Smooth muscle cell (in vitro differentiated cells): ENCODE results near the gene EVA1A. TPM values are rescaled to one million over a fixed set of nuclear protein-coding genes. Genes with fewer than 3 reads are reported as not detected.

Experiments used
- DNase-seq: peaks from one replicate; lab custom pipeline; 2025; ENCODE audit not compliant: unreplicated experiment; lab: John Stamatoyannopoulos, UW
- H2AFZ ChIP-seq: fragments of 200-600 bp; sonication (generic); 2 replicates; pipeline ENCODE4 v1.6.0; 2016; ENCODE audit warnings: antibody characterized with exemption, low read depth, mild to moderate bottlenecking
- H3F3A ChIP-seq: fragments of 200-600 bp; sonication (generic); 2 replicates; pipeline ENCODE4 v1.6.0; 2017; ENCODE audit warnings: antibody characterized with exemption, low read depth
- H3K27ac ChIP-seq: fragments of 200-600 bp; sonication (generic); 2 replicates; pipeline ENCODE4 v1.5.1; 2016; ENCODE audit warnings: low read depth, mild to moderate bottlenecking
- H3K27me3 ChIP-seq: fragments of 200-600 bp; sonication (generic); 2 replicates; pipeline ENCODE4 v1.6.1; 2016; ENCODE audit warnings: low read depth, mild to moderate bottlenecking
- H3K36me3 ChIP-seq: fragments of 200-600 bp; sonication (generic); 2 replicates; pipeline ENCODE4 v1.5.1; 2016; ENCODE audit warnings: low read depth
- H3K4me1 ChIP-seq: fragments of 200-600 bp; sonication (generic); 2 replicates; pipeline ENCODE4 v1.5.1; 2016; ENCODE audit warnings: low read depth
- H3K4me2 ChIP-seq: fragments of 200-600 bp; sonication (generic); 2 replicates; pipeline ENCODE4 v1.6.0; 2016; ENCODE audit warnings: mild to moderate bottlenecking
- H3K4me3 ChIP-seq: fragments of 200-600 bp; sonication (generic); 2 replicates; pipeline ENCODE4 v1.5.1; 2016; ENCODE audit warnings: mild to moderate bottlenecking
- H3K79me2 ChIP-seq: fragments of 200-600 bp; sonication (generic); 2 replicates; pipeline ENCODE4 v1.6.0; 2016; ENCODE audit warnings: low read depth, mild to moderate bottlenecking
- H3K9ac ChIP-seq: fragments of 200-600 bp; sonication (generic); 2 replicates; pipeline ENCODE4 v1.6.0; 2016; ENCODE audit warnings: low read depth
- H3K9me3 ChIP-seq: fragments of 200-600 bp; sonication (generic); replicated peaks from 2 replicates; pipeline ENCODE4 v1.5.1; 2016; ENCODE audit warnings: low read depth
- H4K20me1 ChIP-seq: fragments of 200-600 bp; sonication (generic); 2 replicates; pipeline ENCODE4 v1.6.0; 2016; ENCODE audit warnings: low read depth
- WGBS: methylation state at CpG from one replicate; pipeline ENCODE4 v1.1.7; 2016; ENCODE audit warnings: low lambda C conversion rate; 5-methylcytosine and 5-hydroxymethylcytosine counted together
- polyA plus RNA-seq: library from polyadenylated mRNA; unstranded; fragments of >200 nt; fragmentation: Nextera tagmentation; extraction: Ambion mirVana; gene quantifications from 2 replicates; pipeline ENCODE4 v1.2.1, GENCODE V29; 2016
- total RNA-seq: library from RNA; depleted of rRNA; stranded (reverse); fragments of >200 nt; gene quantifications from 2 replicates; pipeline ENCODE4 v1.2.3, GENCODE V29; 2014
- TF ChIP-seq, protein P1 (sequence below): fragments of 200-600 bp; sonication (generic); IDR thresholded peaks from 2 replicates; pipeline ENCODE4 v1.5.1; 2017; ENCODE audit warnings: borderline replicate concordance, mild to moderate bottlenecking, antibody characterized with exemption; ENCODE audit not compliant: insufficient read depth, poor library complexity, severe bottlenecking

EVA1A gene
- total and polyA plus RNA-seq, 2 experiments from 2014 or later: 84.1 to 89.2 TPM

DNA sequence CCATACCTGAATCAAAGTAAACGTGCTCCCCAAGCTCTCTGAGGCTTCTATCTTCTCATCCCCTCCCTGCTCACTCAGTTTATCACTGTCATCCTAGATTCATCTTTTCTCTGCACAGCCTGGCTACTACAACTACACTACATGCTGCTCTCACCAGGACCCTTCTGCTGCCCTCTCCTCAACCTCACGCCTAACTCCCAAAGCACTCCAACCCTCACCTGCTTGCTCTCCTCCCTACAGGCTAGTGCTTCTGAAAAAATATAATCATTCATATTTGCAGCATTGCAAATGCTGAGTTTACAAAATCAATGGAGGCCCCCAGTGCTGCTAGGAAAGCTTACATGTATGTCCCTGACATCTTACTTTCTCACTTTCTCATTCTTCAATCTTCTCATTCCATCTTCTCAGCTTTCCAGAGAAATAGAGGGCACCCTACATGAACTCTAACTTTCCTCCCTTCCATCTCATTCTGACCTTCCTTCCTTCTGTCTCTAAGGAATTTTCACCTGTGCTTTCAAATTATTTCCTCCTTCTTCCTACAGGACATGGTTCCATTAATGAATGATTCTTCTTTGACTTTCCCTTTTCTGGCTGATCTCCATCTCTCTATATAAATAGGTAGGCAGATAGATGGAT, 36.3 kb downstream of the EVA1A start:
- DNase-seq: no peak
- Histone ChIP-seq H3K9me3 (no peaks in the 10 kb centered on the region), H3K36me3 (no peaks in the 10 kb centered on the region), H3F3A (no peaks in the 10 kb centered on the region), H3K27ac (no peak overlapping the region), H4K20me1 (peaks cover 55% of the 10 kb centered on the region), H3K9ac (no peak overlapping the region), H3K79me2 (peaks cover 11% of the 10 kb centered on the region), H3K27me3 (no peaks in the 10 kb centered on the region), H3K4me3 (no peak overlapping the region), H2AFZ (no peak overlapping the region), H3K4me2 (peak overlapping the region; percentile 9), H3K4me1 (no peaks in the 10 kb centered on the region)
- 75% methylated on average over 2 of the region's 2 CpGs for WGBS
- TF ChIP-seq, protein P1, sequence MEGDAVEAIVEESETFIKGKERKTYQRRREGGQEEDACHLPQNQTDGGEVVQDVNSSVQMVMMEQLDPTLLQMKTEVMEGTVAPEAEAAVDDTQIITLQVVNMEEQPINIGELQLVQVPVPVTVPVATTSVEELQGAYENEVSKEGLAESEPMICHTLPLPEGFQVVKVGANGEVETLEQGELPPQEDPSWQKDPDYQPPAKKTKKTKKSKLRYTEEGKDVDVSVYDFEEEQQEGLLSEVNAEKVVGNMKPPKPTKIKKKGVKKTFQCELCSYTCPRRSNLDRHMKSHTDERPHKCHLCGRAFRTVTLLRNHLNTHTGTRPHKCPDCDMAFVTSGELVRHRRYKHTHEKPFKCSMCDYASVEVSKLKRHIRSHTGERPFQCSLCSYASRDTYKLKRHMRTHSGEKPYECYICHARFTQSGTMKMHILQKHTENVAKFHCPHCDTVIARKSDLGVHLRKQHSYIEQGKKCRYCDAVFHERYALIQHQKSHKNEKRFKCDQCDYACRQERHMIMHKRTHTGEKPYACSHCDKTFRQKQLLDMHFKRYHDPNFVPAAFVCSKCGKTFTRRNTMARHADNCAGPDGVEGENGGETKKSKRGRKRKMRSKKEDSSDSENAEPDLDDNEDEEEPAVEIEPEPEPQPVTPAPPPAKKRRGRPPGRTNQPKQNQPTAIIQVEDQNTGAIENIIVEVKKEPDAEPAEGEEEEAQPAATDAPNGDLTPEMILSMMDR: no peak

DNA sequence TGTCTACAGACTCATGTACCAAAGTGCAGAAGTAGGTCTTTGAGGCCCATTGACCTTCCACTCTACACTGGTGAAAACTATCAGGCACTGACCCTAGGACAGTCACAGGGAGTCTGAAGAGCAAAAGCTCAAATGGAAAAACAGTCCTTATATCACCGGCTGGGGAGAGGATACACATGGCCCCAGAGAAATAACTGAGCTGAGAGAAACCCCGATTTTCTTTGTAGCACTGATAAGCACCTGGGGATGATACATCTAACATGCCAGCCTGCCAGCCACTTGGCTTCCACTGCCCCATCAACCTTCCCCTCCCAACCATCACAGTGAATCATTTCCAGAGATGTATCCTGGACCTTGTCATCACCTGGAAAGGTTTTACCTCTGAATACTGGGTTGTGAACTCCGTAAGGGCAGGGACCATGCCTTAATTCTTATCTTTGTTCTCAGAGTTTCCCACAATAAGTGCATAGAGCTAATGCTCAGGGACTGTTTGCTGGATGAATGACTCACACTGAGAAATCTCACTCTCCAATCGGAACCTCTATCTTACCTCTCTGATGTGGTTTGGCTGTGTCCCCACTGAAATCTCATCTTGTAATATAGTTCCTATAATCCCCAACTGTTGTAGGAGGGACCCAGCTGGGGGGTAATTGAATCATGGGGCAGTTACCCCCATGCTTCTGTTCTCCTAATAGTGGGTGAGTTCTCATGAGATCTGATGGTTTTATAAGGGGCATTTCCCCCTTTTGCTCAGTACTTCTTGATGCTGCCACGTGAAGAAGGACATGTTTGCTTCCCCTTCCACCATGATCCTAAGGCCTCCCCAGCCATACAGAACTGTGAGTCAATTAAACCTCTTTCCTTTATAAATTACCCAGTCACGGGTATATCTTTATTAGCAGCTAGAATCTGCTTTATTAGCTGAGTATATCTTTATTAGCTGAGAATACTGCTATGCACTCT, 37.1 kb downstream of the EVA1A start:
- Histone ChIP-seq H3K4me3 (no peak overlapping the region), H4K20me1 (peaks cover 47% of the 10 kb centered on the region), H3K4me2 (peak overlapping the region; percentile 9), H3K27me3 (no peaks in the 10 kb centered on the region), H3K27ac (no peak overlapping the region), H3K9ac (no peak overlapping the region), H3K4me1 (no peaks in the 10 kb centered on the region), H3K36me3 (no peaks in the 10 kb centered on the region), H3K79me2 (peaks cover 8% of the 10 kb centered on the region), H3F3A (no peaks in the 10 kb centered on the region), H2AFZ (no peak overlapping the region), H3K9me3 (no peaks in the 10 kb centered on the region)
- 26% methylated on average over 6 of the region's 6 CpGs for WGBS
- DNase-seq: no peak
- TF ChIP-seq, protein P1: no peak

DNA sequence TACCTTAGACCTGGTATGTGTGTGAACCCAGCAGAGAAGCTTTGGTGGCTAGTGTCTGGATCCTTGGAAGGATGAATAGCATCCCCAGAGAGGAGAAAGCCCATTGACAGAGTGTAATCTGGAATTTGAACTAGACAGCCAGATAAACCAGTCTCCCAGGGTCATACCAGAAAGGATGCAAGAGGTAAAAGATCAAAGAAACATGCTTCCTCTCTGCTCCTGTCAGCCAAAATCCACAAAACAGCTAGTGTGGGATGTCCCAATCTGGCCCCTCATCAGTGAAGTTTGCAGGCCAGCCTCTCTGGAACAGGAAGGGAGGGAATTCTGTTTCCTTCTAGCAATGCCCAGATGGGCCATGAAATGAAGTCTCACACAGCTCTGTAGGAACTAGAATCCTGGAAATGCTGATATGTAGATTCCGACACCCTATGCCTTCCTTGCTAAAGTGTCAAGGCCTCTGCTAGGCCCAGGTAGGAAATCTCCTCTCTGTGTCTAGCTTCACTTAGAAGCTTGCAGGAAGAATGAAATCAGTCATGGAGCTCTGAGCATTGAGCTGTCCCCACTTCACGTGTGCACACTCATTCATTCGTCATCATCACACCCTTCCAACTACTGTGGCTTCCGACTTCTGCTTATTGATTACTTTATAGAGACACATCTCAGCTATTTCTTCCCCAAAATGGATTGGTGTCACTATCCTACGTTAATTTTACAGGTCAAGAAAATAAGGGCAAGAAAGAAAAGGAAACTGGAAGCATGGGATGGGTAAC, 38.0 kb downstream of the EVA1A start:
- H3K79me2 ChIP-seq: peaks cover 8% of the 10 kb centered on the region
- H3K36me3 ChIP-seq: no peaks in the 10 kb centered on the region
- no peak overlapping the region for H3K4me2 ChIP-seq
- no peak overlapping the region for H3K9ac ChIP-seq
- no peaks in the 10 kb centered on the region for H3K27me3 ChIP-seq
- no peak overlapping the region for H3K4me3 ChIP-seq
- H3F3A ChIP-seq: no peaks in the 10 kb centered on the region
- no peak overlapping the region for H2AFZ ChIP-seq
- H4K20me1 ChIP-seq: peaks cover 39% of the 10 kb centered on the region
- TF ChIP-seq, protein P1: no peak
- H3K4me1 ChIP-seq: no peaks in the 10 kb centered on the region
- no peaks in the 10 kb centered on the region for H3K9me3 ChIP-seq
- 93% methylated on average over 5 of the region's 5 CpGs for WGBS
- no peak overlapping the region for H3K27ac ChIP-seq
- DNase-seq: no peak
